Aorta (tissue), 5 donors: ENCODE data around the gene TGOLN2. TPM values are rescaled to one million over a fixed set of nuclear protein-coding genes. Genes with fewer than 3 reads are reported as not detected.

Source experiments
- ATAC-seq: fragments of 200-7000 bp; cut with Tn5 transposase; one replicate; pipeline ENCODE4 v1.9.1; 2022; ENCODE audit warnings: moderate library complexity; ENCODE audit not compliant: low FRiP score
- DNase-seq, 2 donors: peaks; one replicate each; pipeline ENCODE4 v3.0.0-alpha.2; 2020
- H3K27ac ChIP-seq, 2 donors: one replicate each; pipeline ENCODE4 v1.5.1; 2013; ENCODE audit warnings: low read length in 2 of 2, mild to moderate bottlenecking in 2 of 2, moderate library complexity in 2 of 2, control low read depth in 1 of 2, inconsistent platforms in 1 of 2, low read depth in 1 of 2
- H3K27me3 ChIP-seq, 2 donors: one replicate each; pipeline ENCODE4 v1.6.1; 2013; ENCODE audit warnings: control low read depth in 1 of 2, low read length in 1 of 2, mild to moderate bottlenecking in 1 of 2, moderate library complexity in 1 of 2; ENCODE audit not compliant: insufficient read depth in 2 of 2, control insufficient read depth in 1 of 2
- H3K36me3 ChIP-seq, 2 donors: one replicate each; pipeline ENCODE4 v1.6.1; 2013; ENCODE audit warnings: control low read depth in 1 of 2, low read length in 1 of 2, mild to moderate bottlenecking in 1 of 2; ENCODE audit not compliant: insufficient read depth in 2 of 2, control insufficient read depth in 1 of 2
- H3K4me1 ChIP-seq, 2 donors: one replicate each; pipeline ENCODE4 v1.6.1; 2013; ENCODE audit warnings: low read length in 2 of 2, control low read depth in 1 of 2, mild to moderate bottlenecking in 1 of 2, moderate library complexity in 1 of 2; ENCODE audit not compliant: insufficient read depth in 2 of 2, control insufficient read depth in 1 of 2
- H3K4me3 ChIP-seq, 2 donors: one replicate each; pipeline ENCODE4 v1.5.1; 2013; ENCODE audit warnings: low read length in 2 of 2, control low read depth in 1 of 2, mild to moderate bottlenecking in 1 of 2
- H3K9me3 ChIP-seq: one replicate; pipeline ENCODE4 v1.6.1; 2013; ENCODE audit warnings: mild to moderate bottlenecking, low read length; ENCODE audit not compliant: control insufficient read depth
- WGBS, 2 donors: extraction: QIAGEN DNeasy Blood & Tissue Kit; methylation state at CpG; one replicate each; pipeline ENCODE4 v1.1.7; 2013; 5-methylcytosine and 5-hydroxymethylcytosine counted together
- intact Hi-C, 2 donors: fragments of 100-400 bp; cut with DNase I; formaldehyde crosslinking; loops; one replicate each; pipeline versions ENCODE4 v1.14.2 to v1.15.0; 2022
- polyA plus RNA-seq, 2 donors: library from polyadenylated mRNA; stranded (reverse); fragments of 200-250 nt; gene quantifications; one replicate each; pipeline ENCODE4 v1.2.3, GENCODE V29; 2013
- total RNA-seq, 2 donors: library from RNA; stranded (reverse); fragmentation: NEBNext Ultra II Directional; extraction: Animal tissue kit (Norgen Biotek cat#: 25700); gene quantifications; one replicate each; pipeline ENCODE4 v1.2.1, GENCODE V29; 2021
- donor health status: healthy with polysubstance abuse.
- donor health status: Bipolar disorder and iron deficiency.
- donor health status: DM: no; HTN: no; CAD: no.
- donor health status: DM: no; HTN: no; CAD: no.
- donor health status: DM: yes; HTN: yes; CAD: no.

The TGOLN2 gene
- total and polyA plus RNA-seq, 4 donors, result 37.1 to 123 (median 87.2) TPM

DNA sequence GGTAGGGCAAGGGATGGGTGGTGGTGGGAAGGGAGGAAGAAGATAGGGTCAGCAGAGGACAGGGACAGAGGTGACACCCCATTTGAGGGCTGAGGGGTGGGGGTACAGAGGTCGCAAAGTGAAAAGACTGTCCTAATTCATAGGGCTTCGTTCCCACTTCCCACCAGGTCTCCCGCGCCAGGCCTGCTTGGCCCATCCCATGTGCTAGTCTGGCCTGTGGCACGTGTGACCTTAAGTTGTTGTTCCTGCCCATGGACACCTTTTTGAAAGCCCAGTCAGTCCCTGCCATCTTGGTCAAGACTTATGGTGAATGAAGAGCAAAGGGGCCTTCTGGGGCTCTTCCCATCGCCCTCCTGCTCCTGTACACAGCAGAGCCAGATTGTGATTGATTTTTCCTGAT, 46.2 kb downstream of the TGOLN2 start:
- WGBS, 2 donors, result 79 to 89% methylated on average over 6 of the region's 6 CpGs
- ATAC-seq (no peak), DNase-seq (no peak)
- Histone ChIP-seq H3K27ac (no peak overlapping the region), H3K36me3 (no peaks in the 10 kb centered on the region), H3K4me3 (no peak overlapping the region), H3K9me3 (no peaks in the 10 kb centered on the region), H3K27me3 (no peaks in the 10 kb centered on the region), H3K4me1 (peaks cover 0 to 2% of the 10 kb centered on the region in 2 donors)
- intact Hi-C loops, result no loop called here

DNA sequence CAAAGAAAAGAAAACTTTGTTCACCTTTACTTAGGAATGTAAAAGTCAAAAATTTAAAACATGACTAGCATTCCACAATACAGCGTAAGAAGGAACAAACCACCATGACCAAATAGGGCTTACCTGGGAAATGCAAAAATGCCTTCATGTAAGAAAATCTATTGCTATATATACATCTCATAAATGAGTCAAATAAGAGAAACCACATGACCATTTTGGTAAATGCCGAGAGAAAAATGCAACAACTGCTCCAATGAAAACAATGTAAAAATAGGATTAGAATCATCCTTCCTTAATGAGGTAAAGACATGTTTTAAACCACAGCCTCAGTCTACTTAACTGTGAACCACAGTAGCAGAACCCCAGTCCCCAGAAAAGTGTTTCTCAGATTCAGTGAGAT, 49.4 kb downstream of the TGOLN2 start:
- WGBS, 2 donors, result 3 to 16% methylated on average over 2 of the region's 2 CpGs
- ATAC-seq (no peak), DNase-seq (no peak)
- no peaks in the 10 kb centered on the region for H3K36me3 ChIP-seq
- no peaks in the 10 kb centered on the region for H3K27me3 ChIP-seq
- peaks cover 0 to 2% of the 10 kb centered on the region in 2 donors for H3K4me1 ChIP-seq
- no peaks in the 10 kb centered on the region for H3K9me3 ChIP-seq
- no peak overlapping the region for H3K27ac ChIP-seq
- intact Hi-C loops, result no loop called here
- H3K4me3 ChIP-seq, result no peak overlapping the region

DNA sequence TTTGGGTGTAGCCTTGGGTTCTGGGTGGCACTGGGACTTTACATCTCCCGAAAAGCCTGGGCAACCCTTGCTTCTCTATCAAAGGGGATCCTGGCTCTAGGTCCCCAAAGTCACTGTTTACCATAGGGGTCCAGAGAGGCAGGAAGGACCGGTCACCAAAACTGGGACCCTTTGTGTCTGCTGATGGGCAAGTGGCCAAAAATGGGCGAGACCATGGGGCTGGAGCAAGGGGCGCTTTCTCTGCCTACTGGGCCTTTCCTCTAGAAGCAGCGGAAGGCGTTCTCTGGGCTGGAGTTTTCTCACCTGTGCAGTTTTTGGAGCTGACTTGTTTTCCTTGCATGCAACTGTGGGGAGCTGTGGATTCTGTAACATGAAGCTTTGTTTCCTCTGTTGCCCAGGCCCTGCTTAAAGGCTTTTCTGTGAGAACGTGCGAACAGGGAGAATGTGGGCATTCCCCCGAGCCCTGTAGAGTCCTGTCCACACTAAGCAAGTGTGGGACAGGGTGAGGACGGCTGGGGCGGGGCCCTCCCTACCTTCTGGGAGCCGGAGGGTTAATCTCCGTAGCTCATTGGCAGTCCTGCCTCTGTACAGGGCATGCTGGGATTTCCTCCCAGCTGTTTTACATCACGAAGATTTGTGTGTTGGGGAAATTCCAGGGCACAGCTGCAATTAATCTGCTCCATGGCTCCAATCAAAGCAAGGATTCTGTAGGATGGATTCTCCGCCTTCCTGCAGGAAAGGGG, 50.2 kb downstream of the TGOLN2 start:
- DNase-seq (peak in 1 of 2 donors; percentile 78), ATAC-seq (peak; percentile 58)
- H3K9me3 ChIP-seq, result no peaks in the 10 kb centered on the region
- 27 to 29% methylated on average over 15 of the region's 15 CpGs for WGBS, 2 donors
- no peaks in the 10 kb centered on the region for H3K36me3 ChIP-seq
- peaks cover 0 to 2% of the 10 kb centered on the region in 2 donors for H3K4me1 ChIP-seq
- peak overlapping the region; percentile 69 to 83 for H3K27ac ChIP-seq
- no peak overlapping the region for H3K4me3 ChIP-seq
- H3K27me3 ChIP-seq, result no peaks in the 10 kb centered on the region
- intact Hi-C loops, result no loop called here

DNA sequence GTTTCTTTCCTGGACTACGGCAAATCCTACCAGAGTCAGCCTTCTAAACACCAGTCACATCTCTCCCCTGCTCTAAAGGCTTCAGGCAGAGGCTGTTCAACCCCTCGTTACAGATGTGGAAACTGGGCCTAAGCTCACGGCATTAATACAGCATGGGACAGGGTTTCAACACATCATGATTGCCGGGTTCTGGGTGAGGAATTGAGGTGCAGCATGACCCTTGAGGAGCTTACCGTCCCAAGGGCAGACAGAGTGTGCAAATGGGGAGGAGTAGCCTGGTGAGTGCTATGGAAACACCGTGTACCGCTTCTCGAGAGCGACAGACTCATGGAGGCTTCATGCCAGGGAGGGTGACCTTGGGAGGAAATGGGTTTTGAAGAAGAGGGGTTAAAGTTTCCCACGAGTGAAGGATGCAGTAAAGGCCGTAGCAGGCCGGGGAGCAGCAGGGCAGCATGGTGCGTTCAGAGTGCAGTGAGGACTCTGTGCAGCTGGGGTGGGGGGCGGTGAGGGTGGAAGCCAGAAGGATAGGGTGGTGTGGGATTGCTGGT, 51.1 kb downstream of the TGOLN2 start:
- peak overlapping the region; percentile 17 to 86 for H3K27ac ChIP-seq
- peaks cover 0 to 2% of the 10 kb centered on the region in 2 donors for H3K4me1 ChIP-seq
- intact Hi-C loops, result no loop called here
- no peaks in the 10 kb centered on the region for H3K36me3 ChIP-seq
- DNase-seq (no peak), ATAC-seq (peak; percentile 17)
- no peaks in the 10 kb centered on the region for H3K9me3 ChIP-seq
- H3K4me3 ChIP-seq, result no peak overlapping the region
- H3K27me3 ChIP-seq, result no peaks in the 10 kb centered on the region
- WGBS, 2 donors, result 23 to 30% methylated on average over 14 of the region's 14 CpGs

DNA sequence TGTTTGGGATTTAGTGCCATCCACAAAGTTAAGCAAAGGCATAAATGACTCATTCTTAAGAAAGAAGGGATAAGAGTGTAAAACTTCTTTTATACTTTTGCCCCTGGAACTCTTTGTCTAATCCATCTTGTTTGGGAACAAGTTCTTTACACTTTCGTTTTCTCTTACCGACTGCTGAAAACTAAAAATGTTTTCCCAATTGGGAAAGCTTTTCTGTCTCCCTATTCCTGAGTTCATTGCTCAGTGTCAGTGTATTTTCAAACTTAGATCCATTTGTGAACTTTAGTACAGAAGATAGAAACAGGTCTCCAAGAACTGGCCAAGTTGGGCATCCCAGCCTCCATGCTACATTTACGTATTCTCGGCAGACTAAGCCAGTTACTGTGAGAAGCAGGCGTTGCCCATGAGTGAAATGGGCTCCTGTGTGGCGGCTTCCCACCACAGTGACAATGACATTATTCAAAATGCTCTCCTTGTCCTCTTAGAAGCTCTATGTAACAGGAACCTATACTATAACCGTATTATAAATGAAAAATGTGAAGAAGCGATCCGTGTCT, 51.7 kb downstream of the TGOLN2 start:
- ATAC-seq, result no peak
- H3K4me1 ChIP-seq, result peaks cover 0 to 2% of the 10 kb centered on the region in 2 donors

DNA sequence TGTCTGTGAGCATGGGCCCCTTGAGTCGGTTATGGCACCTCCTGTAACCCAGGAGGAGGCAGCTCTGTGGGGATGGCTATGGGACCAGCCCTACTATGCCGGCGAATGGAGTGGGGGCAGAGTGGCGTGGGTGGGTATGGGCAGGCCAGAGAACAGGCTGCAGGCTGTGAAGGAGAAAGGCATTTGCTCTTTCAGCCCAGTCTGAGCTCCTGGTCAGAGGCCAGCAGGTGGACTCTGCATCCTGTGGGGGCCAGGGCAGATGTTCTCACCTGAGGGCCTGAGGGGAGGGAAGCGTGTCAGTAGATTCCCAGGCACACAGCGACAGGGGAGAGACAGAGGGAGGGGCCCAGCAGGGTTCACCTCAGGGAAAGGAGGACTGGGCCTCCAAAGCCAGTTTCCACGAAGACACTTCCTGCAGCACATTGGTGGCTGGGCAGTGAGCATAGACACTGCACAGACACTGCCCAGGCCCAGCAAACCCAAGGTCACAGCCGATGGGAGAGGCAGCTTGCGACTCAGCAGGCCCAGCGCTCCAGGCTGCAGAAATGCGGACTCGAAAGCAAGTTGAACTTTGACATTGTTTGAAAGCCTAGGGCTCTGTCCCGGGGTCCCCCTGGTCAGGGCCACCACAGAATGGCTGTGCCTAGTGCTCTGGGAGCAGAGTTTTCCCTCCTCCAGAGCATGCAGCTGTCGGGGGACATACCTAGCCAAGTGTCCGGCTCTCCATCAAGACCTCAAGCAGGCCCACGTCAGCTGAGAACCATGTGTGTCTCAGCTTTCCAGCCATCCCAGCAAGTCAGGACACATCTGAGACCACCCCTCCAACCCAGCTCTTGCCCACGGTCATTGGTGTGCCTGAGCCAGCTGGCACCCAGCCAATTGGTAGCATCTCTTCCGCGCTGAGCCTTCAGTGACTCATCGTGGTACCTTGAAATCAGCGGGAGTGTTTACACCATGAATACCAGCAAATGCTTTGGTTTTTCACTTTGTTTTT, 53.8 kb downstream of the TGOLN2 start:
- no peak overlapping the region for H3K4me3 ChIP-seq
- intact Hi-C loops, result no loop called here
- no peak for DNase-seq
- peaks cover 0 to 5% of the 10 kb centered on the region in 2 donors for H3K4me1 ChIP-seq
- no peak for ATAC-seq
- H3K9me3 ChIP-seq, result no peaks in the 10 kb centered on the region
- no peaks in the 10 kb centered on the region for H3K36me3 ChIP-seq
- H3K27me3 ChIP-seq, result no peaks in the 10 kb centered on the region
- no peak overlapping the region for H3K27ac ChIP-seq
- 61 to 68% methylated on average over 21 of the region's 21 CpGs for WGBS, 2 donors

More for the DNA sequence above, 51.7 kb downstream of the TGOLN2 start:
- Histone ChIP-seq H3K36me3 (no peaks in the 10 kb centered on the region), H3K27me3 (no peaks in the 10 kb centered on the region), H3K27ac (peak overlapping the region; percentile 53 to 86), H3K4me3 (peak overlapping the region in 1 of 2 donors; percentile 44), H3K9me3 (no peaks in the 10 kb centered on the region)
- WGBS, 2 donors, result 19 to 30% methylated on average over 9 of the region's 9 CpGs
- no peak for DNase-seq
- intact Hi-C loops, result no loop called here

DNA sequence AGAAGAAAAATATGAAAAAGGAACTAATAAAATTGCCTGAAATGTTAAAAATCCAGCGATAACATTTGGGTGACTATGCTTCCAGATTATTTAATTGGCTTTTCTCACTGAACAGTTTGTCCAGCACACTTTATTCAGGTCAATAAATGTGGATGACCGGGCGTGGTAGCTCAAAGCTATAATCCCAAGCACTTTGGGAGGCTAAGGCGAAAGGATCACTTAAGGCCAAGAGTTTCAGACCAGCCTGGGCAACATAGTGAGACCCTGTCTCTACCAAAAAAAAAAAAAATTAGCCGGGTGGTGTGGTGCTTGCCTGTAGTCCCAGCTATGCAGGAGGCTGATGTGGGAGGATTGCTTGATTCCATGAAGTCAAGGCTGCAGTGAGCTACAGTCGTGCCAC, 55.4 kb downstream of the TGOLN2 start:
- DNase-seq (no peak), ATAC-seq (no peak)
- Histone ChIP-seq H3K4me3 (no peak overlapping the region), H3K9me3 (no peaks in the 10 kb centered on the region), H3K36me3 (no peaks in the 10 kb centered on the region), H3K27me3 (no peaks in the 10 kb centered on the region), H3K27ac (no peak overlapping the region), H3K4me1 (peaks cover 0 to 3% of the 10 kb centered on the region in 2 donors)
- 92 to 94% methylated on average over 6 of the region's 6 CpGs for whole genome bisulfite sequencing, 2 donors
- intact Hi-C loops, result no loop called here

DNA sequence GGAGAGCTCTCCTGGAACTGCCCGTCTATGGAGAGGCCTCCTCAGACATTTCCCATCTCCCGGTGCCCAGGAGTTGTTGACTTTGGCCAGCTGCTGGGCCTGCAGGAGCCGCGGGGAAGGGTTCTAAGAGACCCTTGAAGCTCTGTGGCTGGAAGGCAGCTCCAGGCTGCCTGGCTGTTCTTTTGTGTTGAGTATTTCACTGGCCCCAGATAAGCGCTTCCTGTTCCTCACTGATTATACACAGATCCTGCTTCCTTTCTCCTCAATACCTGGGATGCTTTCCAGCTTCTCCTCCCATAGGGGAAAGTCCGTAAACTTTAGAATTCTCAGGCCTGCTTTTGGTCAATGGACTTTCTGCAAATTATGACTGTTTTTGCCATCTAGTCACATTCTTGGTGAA, 57.8 kb downstream of the TGOLN2 start:
- Histone ChIP-seq H3K9me3 (no peaks in the 10 kb centered on the region), H3K27me3 (no peaks in the 10 kb centered on the region), H3K36me3 (no peaks in the 10 kb centered on the region), H3K4me1 (peaks cover 0 to 7% of the 10 kb centered on the region in 2 donors), H3K4me3 (no peak overlapping the region), H3K27ac (no peak overlapping the region)
- ATAC-seq (peak; percentile 42), DNase-seq (no peak)
- intact Hi-C loops, result no loop called here
- 6 to 10% methylated on average over 6 of the region's 6 CpGs for WGBS, 2 donors
